ENCODE measurements around the gene AFG1L.
"Not testable (repeated sequence)": the region's sequence is repeated elsewhere in the genome, so short reads cannot be mapped to it uniquely, and the experiment has no call there.

AFG1L gene

GRCh38 chr6:108350528-108350927 lies 55.7 kb downstream of the AFG1L start:
- no peak for DNase-seq (ENCODE audit: low read depth in 3 of 3)

GRCh38 chr6:108353853-108354252 lies 59.0 kb downstream of the AFG1L start:
- DNase-seq (ENCODE audit: low read depth in 3 of 3), result no peak

DNA sequence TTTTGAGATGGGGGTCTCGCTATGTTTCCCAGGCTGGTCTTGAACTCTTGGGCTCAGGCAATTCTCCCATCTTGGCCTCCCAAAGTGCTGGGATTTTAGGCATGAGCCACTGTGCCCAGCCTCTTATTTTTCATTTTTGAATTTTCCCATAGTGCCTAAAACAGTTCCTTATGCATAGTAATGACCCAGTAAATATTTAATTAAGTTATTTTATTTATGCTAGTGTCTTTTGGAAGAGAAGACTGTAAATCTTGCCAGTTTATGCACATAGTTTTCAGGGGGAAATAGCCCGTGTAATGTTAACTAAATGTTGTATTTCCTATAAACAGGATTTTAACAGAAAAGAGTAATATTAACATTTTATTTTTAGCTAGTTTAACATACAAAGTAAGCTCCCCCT lies 60.3 kb downstream of the AFG1L start:
- DNase-seq (ENCODE audit: low read depth in 3 of 3), result no peak

DNA sequence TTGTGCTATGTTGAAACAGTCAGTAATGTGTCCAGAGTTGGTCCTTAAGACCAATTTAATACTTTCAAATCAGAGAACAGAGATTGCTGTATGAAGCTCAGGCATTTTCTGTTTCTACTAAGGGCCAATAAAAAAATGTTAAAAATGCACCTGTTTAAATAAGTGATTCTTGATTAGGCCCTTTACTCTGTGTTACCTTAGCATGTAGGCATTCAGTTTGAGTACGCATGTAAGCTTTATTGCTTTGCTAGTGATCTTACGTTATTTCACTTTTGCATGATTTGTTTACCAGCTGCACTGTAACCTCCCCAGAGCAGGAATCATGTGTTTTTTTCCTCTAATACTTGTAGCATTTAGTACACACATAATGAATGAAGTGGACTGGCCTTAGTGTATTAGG lies 61.0 kb downstream of the AFG1L start:
- DNase-seq (ENCODE audit: low read depth in 3 of 3), result no peak

DNA sequence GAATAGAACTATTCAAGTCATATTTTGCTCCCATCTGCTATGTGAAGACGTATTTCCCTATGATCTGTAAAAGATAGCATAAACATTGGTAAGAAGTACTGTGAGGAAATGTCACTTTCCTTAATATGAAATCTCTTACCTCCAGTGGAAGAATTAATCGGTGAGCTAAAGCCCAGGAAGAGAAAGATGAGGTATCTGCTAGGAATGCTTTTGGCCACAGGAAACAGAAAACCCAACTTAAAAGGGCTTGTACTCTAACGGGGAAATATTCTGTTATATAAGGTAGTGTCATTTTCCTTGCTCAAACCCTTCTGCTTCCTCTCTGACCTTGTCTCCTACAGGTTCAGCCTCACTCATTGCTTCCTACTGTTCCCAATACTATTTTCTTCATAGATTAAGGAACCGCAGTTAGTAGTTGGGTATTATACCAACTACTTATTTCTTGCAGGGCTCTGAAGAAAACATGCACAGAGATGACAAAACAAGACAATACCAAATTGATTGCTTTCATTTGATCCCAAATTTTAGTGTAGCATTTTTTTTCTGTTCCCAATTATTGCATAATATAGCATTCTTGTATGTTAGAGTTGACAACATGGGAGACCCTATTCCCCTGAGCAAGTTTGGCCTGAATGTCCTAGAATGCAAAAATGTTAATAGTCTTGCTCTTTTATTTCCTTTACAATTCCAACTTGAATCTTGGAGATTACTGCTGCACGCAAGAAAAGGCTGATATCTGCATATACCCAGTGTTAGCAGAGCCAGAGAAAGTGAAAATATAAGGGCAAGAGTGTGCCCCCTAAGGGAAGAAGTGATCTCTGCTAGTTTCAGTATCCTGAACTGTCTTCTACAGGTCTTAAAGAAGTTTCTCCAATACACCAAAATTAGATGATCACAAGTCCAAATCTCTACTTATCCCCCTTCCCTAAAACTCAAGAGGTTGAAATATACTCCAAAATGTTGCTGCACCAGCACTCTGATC lies 65.3 kb downstream of the AFG1L start:
- no peak for DNase-seq (ENCODE audit: low read depth in 3 of 3)

GRCh38 chr6:108360919-108361311 lies 66.1 kb downstream of the AFG1L start:
- no peak for DNase-seq (ENCODE audit: low read depth in 3 of 3)

- DNase-seq (ENCODE audit: low read depth in 3 of 3), result no peak
Measured at GRCh38 chr6:108361312-108361932, 66.6 kb downstream of the AFG1L start.

- no peak for DNase-seq (ENCODE audit: low read depth in 3 of 3)
Measured at GRCh38 chr6:108362455-108362854, 67.6 kb downstream of the AFG1L start.

- DNase-seq (ENCODE audit: low read depth in 3 of 3), result no peak
Measured at GRCh38 chr6:108363113-108363512, 68.3 kb downstream of the AFG1L start.

DNA sequence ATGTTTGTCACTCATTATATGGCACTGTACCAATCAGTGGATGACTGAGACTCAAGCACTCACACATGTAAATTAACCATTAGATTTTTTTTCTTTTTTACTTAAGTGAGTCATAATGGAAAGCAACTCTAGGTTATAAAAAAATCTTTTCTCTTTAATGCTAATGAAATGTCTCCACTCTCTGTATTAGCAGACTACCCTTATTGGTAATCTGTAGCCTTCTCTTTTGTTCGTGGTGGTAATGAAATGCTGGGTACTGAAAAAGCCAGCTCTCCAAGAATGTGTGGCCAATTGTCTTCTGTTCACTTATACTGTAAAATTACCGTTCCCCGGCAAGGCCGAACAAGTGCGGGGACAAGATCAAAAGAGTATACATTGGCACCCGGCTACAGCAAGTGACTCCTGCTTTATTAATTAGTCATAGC lies 69.0 kb downstream of the AFG1L start:
- DNase-seq (ENCODE audit: low read depth in 3 of 3), result no peak

- no peak for DNase-seq (ENCODE audit: low read depth in 3 of 3)
Measured at GRCh38 chr6:108364470-108364869, 69.6 kb downstream of the AFG1L start.

DNA sequence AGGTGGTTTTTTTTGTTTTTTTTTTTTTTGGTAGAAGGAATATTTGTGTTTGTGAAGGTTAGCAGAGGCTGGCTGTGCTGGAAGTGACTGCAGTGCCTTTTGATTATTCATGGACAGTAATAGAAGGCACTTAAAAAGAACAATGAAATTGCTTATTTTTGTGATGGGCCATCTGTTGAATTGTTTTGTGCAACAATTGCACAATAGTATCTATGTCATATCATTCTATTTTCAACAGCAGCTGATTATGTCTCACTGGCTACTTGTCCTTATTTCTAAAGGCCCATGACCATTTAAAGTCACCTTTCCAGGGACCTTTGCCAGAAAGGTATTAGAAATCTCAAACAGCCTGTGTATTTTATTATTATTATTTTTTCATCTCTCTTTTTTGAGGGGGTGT lies 70.6 kb downstream of the AFG1L start:
- no peak for DNase-seq (ENCODE audit: low read depth in 3 of 3)

DNA sequence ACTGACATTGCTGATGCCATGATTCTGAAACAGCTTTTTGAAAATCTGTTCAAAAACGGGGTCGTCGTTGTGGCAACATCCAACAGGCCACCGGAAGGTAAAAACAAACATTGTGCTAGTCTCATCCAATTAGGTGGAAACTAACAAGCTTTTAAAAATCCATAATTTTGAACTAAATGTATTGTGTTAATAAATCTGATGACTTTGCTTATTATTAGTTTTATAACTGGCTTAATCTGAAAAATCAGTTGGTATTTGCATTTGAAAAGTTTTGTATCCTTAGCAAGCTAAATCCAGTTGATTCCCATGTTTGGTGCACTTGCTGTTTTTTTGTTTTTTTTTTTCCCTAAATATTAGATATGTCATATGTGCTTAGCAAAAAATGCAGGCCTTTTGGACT lies 71.4 kb downstream of the AFG1L start:
- no peak for DNase-seq (ENCODE audit: low read depth in 3 of 3)

- DNase-seq (ENCODE audit: low read depth in 3 of 3), result no peak
Measured at GRCh38 chr6:108368431-108369030, 73.7 kb downstream of the AFG1L start.

- no peak for DNase-seq (ENCODE audit: low read depth in 3 of 3)
Measured at GRCh38 chr6:108380876-108381275, 86.0 kb downstream of the AFG1L start.

DNA sequence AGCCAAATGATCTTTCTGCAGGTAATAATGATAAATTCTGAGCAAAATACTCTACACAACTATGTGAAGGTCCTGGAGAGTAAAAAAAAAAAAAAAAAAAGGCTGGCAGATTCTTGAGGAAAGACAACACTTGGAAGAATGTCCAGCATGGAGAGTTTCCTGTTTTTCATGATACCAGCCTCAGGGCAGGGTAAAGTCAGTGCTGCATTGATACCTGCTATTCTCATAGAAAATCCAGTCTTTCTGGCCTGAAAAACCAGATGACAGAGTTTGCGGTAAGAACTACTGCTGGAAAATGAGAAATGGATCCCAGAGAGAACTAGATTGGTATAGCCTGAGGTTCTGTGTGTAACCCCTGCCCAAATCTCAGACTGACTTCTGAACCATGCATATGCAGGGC lies 89.1 kb downstream of the AFG1L start:
- DNase-seq (ENCODE audit: low read depth in 3 of 3), result no peak

DNA sequence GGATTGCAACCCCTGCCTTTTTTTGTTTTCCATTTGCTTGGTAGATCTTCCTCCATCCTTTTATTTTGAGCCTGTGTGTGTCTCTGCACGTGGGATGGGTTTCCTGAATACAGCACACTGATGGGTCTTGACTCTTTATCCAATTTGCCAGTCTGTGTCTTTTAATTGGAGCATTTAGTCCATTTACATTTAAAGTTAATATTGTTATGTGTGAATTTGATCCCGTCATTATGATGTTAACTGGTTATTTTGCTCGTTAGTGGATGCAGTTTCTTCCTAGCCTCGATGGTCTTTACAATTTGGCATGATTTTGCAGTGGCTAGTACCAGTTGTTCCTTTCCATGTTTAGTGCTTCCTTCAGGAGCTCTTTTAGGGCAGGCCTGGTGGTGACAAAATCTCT lies 94.3 kb downstream of the AFG1L start:
- DNase-seq (ENCODE audit: low read depth in 3 of 3), result not testable (repeated sequence)

DNA sequence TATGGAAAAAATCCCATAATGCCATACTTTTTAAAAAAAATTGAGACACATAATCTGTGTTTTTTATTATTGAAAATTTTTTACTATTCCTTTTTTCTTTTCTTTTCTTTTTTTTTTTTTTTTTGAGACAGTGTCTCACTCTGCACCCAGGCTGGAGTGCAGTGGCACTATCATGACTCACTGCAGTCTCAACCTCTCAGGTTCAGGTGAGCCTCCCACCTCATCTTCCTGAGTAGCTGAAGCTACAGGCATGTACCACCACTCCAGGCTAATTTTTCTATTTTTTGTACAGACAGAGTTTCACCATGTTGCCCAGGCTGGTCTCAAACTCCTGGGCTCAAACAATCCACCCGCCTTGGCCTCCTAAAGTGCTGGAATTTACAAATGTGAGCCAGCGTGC lies 100.4 kb downstream of the AFG1L start:
- DNase-seq (ENCODE audit: low read depth in 3 of 3), result no peak

DNA sequence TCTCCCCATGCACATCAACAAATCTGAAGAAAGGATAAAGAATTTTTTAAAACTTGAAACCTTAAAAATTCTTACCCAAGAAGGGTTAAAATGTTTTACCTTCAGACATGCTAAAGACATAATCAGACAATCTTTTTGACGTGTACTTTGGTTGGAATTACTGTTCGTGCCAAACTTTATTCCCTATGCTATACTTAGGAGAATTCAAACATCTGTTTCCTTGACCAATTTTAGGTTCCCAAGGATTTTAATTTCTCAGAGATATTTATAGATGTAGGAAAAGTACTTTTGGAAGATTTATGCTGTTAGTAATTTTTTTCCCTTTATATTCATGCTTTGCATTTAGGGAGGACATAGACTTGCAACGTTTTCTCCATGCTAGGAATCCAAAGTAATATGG lies 108.4 kb downstream of the AFG1L start:
- no peak for DNase-seq (ENCODE audit: low read depth in 3 of 3)

- DNase-seq (ENCODE audit: low read depth in 3 of 3), result no peak
Measured at GRCh38 chr6:108406943-108407342, 112.1 kb downstream of the AFG1L start.

DNA sequence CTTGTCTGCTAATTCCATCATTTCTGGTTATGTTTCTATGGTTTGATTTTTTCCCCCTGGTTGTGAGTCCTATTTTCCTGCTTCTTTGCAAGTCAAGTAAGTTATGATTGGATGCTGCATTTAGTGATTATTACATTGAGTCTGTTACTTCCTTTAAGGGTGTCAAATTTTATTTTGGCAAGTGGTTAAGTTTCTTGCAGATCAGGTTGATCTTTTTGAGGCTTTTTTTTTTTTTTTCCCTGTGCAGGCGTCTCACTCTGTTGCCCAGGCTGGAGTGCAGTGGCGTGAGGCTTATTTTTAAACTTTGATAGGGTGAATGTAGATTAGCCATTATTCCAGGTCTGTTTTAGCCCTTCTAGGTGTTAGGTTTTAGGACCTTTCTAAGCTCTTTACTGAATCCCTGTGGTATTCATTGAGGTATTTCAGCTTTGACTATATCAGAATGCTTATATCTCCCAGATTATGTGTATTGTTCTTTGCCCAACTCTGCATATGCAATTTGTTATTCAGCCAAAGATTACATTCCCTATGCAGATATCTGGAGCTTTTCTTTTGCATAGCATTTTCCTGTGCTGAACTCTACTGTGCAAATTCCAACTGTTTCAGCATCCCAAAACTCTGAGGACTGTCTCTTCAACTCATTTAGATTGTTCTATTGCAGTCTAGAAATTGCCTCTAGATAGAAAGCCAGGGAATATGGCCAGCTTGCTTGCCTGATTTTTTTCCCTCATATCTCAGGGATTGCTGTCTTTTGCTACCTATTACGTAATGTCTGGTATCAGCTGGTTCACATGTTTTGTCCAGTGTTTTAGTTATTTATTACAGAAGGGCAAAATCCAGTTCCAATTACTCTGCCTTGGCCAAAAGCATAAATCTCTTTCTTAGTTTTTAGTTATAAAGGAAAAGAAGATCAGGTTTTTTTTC lies 113.3 kb downstream of the AFG1L start:
- no peak for DNase-seq (ENCODE audit: low read depth in 3 of 3)

DNA sequence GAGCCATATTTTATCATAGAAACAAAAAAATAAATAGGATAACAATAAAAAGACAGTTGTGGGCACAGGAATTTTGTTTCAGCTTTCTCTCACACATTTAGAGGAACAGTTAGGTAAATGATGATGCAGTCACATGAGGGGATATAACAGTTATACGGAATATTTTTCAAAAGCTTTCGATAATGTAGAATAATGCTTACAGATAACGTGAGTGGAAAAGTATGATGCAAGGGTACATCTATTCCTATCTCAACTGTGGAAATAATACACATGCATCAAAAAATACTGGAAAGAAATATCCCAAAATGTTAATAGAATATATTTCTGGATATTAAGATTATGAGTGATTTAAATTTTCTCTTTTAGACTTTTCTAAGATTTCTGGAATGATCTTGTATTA lies 114.0 kb downstream of the AFG1L start:
- DNase-seq (ENCODE audit: low read depth in 3 of 3), result no peak

All from stimulated activated CD4-positive, alpha-beta T cell treated with anti-CD3 and anti-CD28 coated beads, TNF-alpha, amount 100 ng/mL, for 4 hours (primary cell).